Keratinocyte (primary cell): ENCODE data around the gene KCNJ9. TPM values are rescaled to one million over a fixed set of nuclear protein-coding genes. Genes with fewer than 3 reads are reported as not detected.

ENCODE experiments used
- DNase-seq: peaks from one replicate; pipeline ENCODE4 v3.0.0-alpha.2; 2011; ENCODE audit warnings: low read depth, missing footprints, low spot score
- FAIRE-seq: peaks from 2 replicates; lab custom pipeline; 2011; peaks lifted over from hg19 to GRCh38; lab: Jason Lieb, UNC
- H2AFZ ChIP-seq: 2 replicates; pipeline ENCODE4 v1.6.0; 2012; ENCODE audit warnings: low read length, control low read depth, inconsistent platforms; ENCODE audit not compliant: control insufficient read depth
- H3K27ac ChIP-seq: 2 replicates; pipeline ENCODE4 v1.5.1; 2011; ENCODE audit warnings: low read length; ENCODE audit not compliant: control insufficient read depth, insufficient read depth
- H3K27me3 ChIP-seq: 3 replicates; pipeline ENCODE4 v1.6.0; 2011; ENCODE audit warnings: low read length; ENCODE audit not compliant: control insufficient read depth, insufficient read depth; ENCODE audit errors: extremely low read depth
- H3K36me3 ChIP-seq, 2 experiments: 2 replicates in 1 of 2; 3 replicates in 1 of 2; pipeline ENCODE4 v1.5.1; 2011; ENCODE audit warnings: low read length in 2 of 2, mild to moderate bottlenecking in 1 of 2; ENCODE audit not compliant: control insufficient read depth in 2 of 2, insufficient read depth in 2 of 2; ENCODE audit errors: extremely low read depth in 1 of 2
- H3K4me1 ChIP-seq: 3 replicates; pipeline ENCODE4 v1.5.1; 2011; ENCODE audit warnings: low read length; ENCODE audit not compliant: control insufficient read depth, insufficient read depth; ENCODE audit errors: extremely low read depth
- H3K4me2 ChIP-seq: 3 replicates; pipeline ENCODE4 v1.6.0; 2011; ENCODE audit warnings: low read depth, low read length; ENCODE audit not compliant: control insufficient read depth, insufficient read depth; ENCODE audit errors: extremely low read depth
- H3K4me3 ChIP-seq, 3 experiments: fragments of 200-600 bp in 1 of 3; sonication (generic) in 1 of 3; 2 replicates in 2 of 3; 3 replicates in 1 of 3; pipeline ENCODE4 v1.5.1; 2011 to 2016; ENCODE audit warnings: low read length in 3 of 3, mild to moderate bottlenecking in 3 of 3, control low read depth in 2 of 3, inconsistent platforms in 1 of 3, low read depth in 1 of 3, mixed read lengths in 1 of 3, mixed run types in 1 of 3, moderate library complexity in 1 of 3; ENCODE audit not compliant: control insufficient read depth in 2 of 3, insufficient read depth in 2 of 3; ENCODE audit errors: extremely low read depth in 1 of 3
- H3K79me2 ChIP-seq: 2 replicates; pipeline ENCODE4 v1.6.0; 2012; ENCODE audit warnings: low read length; ENCODE audit not compliant: control insufficient read depth, insufficient read depth
- H3K9ac ChIP-seq: 3 replicates; pipeline ENCODE4 v1.6.0; 2011; ENCODE audit warnings: low read length; ENCODE audit not compliant: control insufficient read depth, insufficient read depth; ENCODE audit errors: extremely low read depth
- H3K9me1 ChIP-seq: 3 replicates; pipeline ENCODE4 v1.6.0; 2011; ENCODE audit warnings: low read length; ENCODE audit not compliant: control insufficient read depth, insufficient read depth; ENCODE audit errors: extremely low read depth
- H3K9me3 ChIP-seq: 2 replicates; pipeline ENCODE4 v1.5.1; 2012; ENCODE audit warnings: low read depth, low read length; ENCODE audit not compliant: control insufficient read depth
- H4K20me1 ChIP-seq: 3 replicates; pipeline ENCODE4 v1.6.0; 2011; ENCODE audit warnings: low read length; ENCODE audit not compliant: control insufficient read depth, insufficient read depth; ENCODE audit errors: extremely low read depth
- EZH2 ChIP-seq: IDR thresholded peaks from one replicate; pipeline ENCODE4 v1.6.1; 2012; ENCODE audit warnings: inconsistent platforms, mild to moderate bottlenecking, low read length, moderate library complexity
- dilution Hi-C: fragments of 300-500 bp; cut with MboI; formaldehyde crosslinking; loops from one replicate; pipeline ENCODE4 v1.7.0; 2020; ENCODE audit warnings: low sequenced_read_pairs; ENCODE audit not compliant: extremely low pct_ligation_motif_present
- polyA plus RNA-seq, 5 experiments: library from polyadenylated mRNA; depleted of rRNA in 3 of 5; stranded (reverse) in 3 of 5; stranded (forward) in 1 of 5; unstranded in 1 of 5; fragments of >200 nt; gene quantifications; 1 replicate in 1 of 5; 2 replicates in 3 of 5; 3 replicates in 1 of 5; pipeline versions ENCODE4 v1.2.1 to v1.2.3, GENCODE V29; 2011 to 2012; ENCODE audit warnings: missing spikeins in 2 of 5, low read depth in 1 of 5, low replicate concordance in 1 of 5
- TF ChIP-seq, protein P1 (sequence below), 3 experiments: IDR thresholded peaks in 1 of 3; conservative IDR thresholded peaks in 1 of 3; optimal IDR thresholded peaks in 1 of 3; 2 replicates in 2 of 3; 3 replicates in 1 of 3; pipeline versions ENCODE3 to v1.5.1; 2011; ENCODE audit warnings: low read length in 3 of 3, mild to moderate bottlenecking in 3 of 3, moderate library complexity in 2 of 3, control low read depth in 1 of 3, inconsistent platforms in 1 of 3; ENCODE audit not compliant: insufficient read depth in 2 of 3; ENCODE audit errors: extremely low read depth in 1 of 3

Gene KCNJ9
- polyA plus RNA-seq, 1 donor (not counting 4 experiments of a cell fraction or from before 2014, with no cell fraction given) = not detected

DNA sequence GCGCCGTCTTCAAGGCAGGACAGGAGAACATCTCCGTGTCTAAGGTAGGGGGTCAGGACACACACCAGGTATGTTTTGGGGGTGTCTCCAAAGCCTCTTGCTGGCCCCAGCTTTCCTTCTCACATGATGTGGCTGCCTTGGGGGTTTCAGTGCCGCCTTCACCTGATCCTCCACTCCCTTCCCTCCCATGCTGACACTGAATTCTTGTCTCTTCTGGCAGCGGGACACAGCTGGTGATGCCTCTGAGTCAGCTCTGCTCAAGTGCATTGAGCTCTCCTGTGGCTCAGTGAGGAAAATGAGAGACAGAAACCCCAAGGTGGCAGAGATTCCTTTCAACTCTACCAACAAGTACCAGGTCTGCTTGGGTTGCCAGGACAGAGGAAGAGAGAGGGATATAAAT, 47.7 kb downstream of the KCNJ9 start:
- H3K9ac ChIP-seq = no peak overlapping the region
- peaks cover 18% of the 10 kb centered on the region for H3K4me1 ChIP-seq
- TF ChIP-seq, protein P1, sequence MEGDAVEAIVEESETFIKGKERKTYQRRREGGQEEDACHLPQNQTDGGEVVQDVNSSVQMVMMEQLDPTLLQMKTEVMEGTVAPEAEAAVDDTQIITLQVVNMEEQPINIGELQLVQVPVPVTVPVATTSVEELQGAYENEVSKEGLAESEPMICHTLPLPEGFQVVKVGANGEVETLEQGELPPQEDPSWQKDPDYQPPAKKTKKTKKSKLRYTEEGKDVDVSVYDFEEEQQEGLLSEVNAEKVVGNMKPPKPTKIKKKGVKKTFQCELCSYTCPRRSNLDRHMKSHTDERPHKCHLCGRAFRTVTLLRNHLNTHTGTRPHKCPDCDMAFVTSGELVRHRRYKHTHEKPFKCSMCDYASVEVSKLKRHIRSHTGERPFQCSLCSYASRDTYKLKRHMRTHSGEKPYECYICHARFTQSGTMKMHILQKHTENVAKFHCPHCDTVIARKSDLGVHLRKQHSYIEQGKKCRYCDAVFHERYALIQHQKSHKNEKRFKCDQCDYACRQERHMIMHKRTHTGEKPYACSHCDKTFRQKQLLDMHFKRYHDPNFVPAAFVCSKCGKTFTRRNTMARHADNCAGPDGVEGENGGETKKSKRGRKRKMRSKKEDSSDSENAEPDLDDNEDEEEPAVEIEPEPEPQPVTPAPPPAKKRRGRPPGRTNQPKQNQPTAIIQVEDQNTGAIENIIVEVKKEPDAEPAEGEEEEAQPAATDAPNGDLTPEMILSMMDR (optimal IDR thresholded peaks at IDR 0.05 in 1 of 3, IDR thresholded peaks at IDR 0.05 in 1 of 3, conservative IDR thresholded peaks at IDR 0.05 in 1 of 3; ENCODE audit: extremely low read depth in 1 of 3, insufficient read depth in 2 of 3, low read length in 3 of 3) = no peak
- no peak for TF ChIP-seq EZH2
- peaks cover 17% of the 10 kb centered on the region for H3K27me3 ChIP-seq
- H4K20me1 ChIP-seq = no peaks in the 10 kb centered on the region
- no peaks in the 10 kb centered on the region for H3K9me1 ChIP-seq
- no peak overlapping the region for H3K4me2 ChIP-seq
- H2AFZ ChIP-seq = no peak overlapping the region
- no peak for DNase-seq
- no peaks in the 10 kb centered on the region for H3K9me3 ChIP-seq
- no peak overlapping the region for H3K4me3 ChIP-seq
- H3K36me3 ChIP-seq = no peaks in the 10 kb centered on the region
- H3K27ac ChIP-seq = no peak overlapping the region
- FAIRE-seq = no peak
- dilution Hi-C loops = no loop called here
- H3K79me2 ChIP-seq = no peaks in the 10 kb centered on the region

DNA sequence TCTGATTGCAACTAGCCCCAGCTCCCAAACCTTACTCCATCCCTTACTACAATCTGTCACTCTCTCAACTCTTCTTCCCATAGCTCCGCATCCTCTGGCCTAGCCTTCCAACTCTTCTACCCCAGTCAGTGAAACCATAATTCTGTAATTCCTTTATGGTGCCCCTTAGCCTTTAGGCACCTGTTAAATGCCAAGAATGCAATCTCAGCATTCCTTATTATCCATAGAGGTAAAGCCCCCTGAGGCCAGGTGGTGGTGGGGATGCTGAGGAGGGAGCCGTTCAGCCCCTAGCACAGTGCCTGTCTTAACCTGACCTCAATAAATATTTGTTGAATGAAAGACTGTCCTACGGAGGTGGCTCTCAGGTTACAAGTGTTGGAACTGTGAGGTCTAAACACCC, 48.2 kb downstream of the KCNJ9 start:
- Histone ChIP-seq H3K79me2 (no peaks in the 10 kb centered on the region), H3K9me3 (no peaks in the 10 kb centered on the region), H3K36me3 (no peaks in the 10 kb centered on the region), H3K4me2 (no peak overlapping the region), H3K4me1 (peaks cover 13% of the 10 kb centered on the region), H3K4me3 (no peak overlapping the region), H3K9ac (no peak overlapping the region), H2AFZ (no peak overlapping the region), H3K27ac (no peak overlapping the region), H3K9me1 (no peaks in the 10 kb centered on the region), H4K20me1 (no peaks in the 10 kb centered on the region), H3K27me3 (peaks cover 17% of the 10 kb centered on the region)
- FAIRE-seq = no peak
- no peak for DNase-seq
- TF ChIP-seq, protein P1 (optimal IDR thresholded peaks at IDR 0.05 in 1 of 3, IDR thresholded peaks at IDR 0.05 in 1 of 3, conservative IDR thresholded peaks at IDR 0.05 in 1 of 3; ENCODE audit: extremely low read depth in 1 of 3, insufficient read depth in 2 of 3, low read length in 3 of 3) = no peak
- TF ChIP-seq EZH2 = no peak
- dilution Hi-C loops = no loop called here
